IMR-90 (cell line): Measurements from ENCODE around the gene CYP26A1. TPM values are rescaled to one million over a fixed set of nuclear protein-coding genes. Genes with fewer than 3 reads are reported as not detected.

Experiments
- ATAC-seq: fragments of 200-7000 bp; cut with Tn5 transposase; 2 replicates; pipeline ENCODE4 v1.9.1; 2020; ENCODE audit warnings: low read depth, mild to moderate bottlenecking, moderate library complexity
- BruUV-seq: library from RNA; stranded (reverse); fragments of 400-500 nt; replicated peaks from 2 replicates; lab custom pipeline; 2021; lab: Mats Ljungman, UMichigan
- CTCF ChIA-PET: fragments of 300-600 bp; formaldehyde crosslinking; extraction: SDS; loops from one replicate; lab custom pipeline; 2021; ENCODE audit warnings: antibody characterized with exemption; lab: Yijun Ruan, JAX
- POLR2A ChIA-PET: fragments of 300-600 bp; sonication (Branson Sonifier 250); formaldehyde crosslinking; loops from one replicate; lab custom pipeline; 2022; ENCODE audit warnings: antibody characterized with exemption; ENCODE audit not compliant: unreplicated experiment; lab: Charles Lee
- DNase-seq: peaks from one replicate; pipeline ENCODE4 v3.0.0; 2013
- H2AFZ ChIP-seq: replicated peaks from 2 replicates; pipeline ENCODE3; 2013; ENCODE audit warnings: low read length, mild to moderate bottlenecking; ENCODE audit not compliant: poor library complexity
- H2AK5ac ChIP-seq: 2 replicates; pipeline ENCODE4 v1.6.1; 2013; ENCODE audit warnings: low read depth, low read length, inconsistent platforms
- H2AK9ac ChIP-seq: replicated peaks from 2 replicates; pipeline ENCODE3; 2013; ENCODE audit warnings: mild to moderate bottlenecking, low read depth, low read length, moderate library complexity; ENCODE audit not compliant: poor library complexity
- H2BK120ac ChIP-seq: 2 replicates; pipeline ENCODE4 v1.6.1; 2013; ENCODE audit warnings: low read depth, low read length, inconsistent platforms
- H2BK15ac ChIP-seq: 3 replicates; pipeline ENCODE4 v1.6.1; 2013; ENCODE audit warnings: low read depth, low read length, inconsistent platforms
- H2BK20ac ChIP-seq: 2 replicates; pipeline ENCODE4 v1.6.1; 2013; ENCODE audit warnings: low read depth, mild to moderate bottlenecking, inconsistent platforms, low read length, moderate library complexity
- H2BK5ac ChIP-seq: 2 replicates; pipeline ENCODE4 v1.6.1; 2013; ENCODE audit warnings: mild to moderate bottlenecking, low read depth, low read length, inconsistent platforms; ENCODE audit not compliant: poor library complexity, severe bottlenecking
- H3K14ac ChIP-seq: replicated peaks from 2 replicates; pipeline ENCODE4 v1.6.1; 2013; ENCODE audit warnings: low read depth, low read length, inconsistent platforms
- H3K18ac ChIP-seq: 2 replicates; pipeline ENCODE4 v1.6.1; 2013; ENCODE audit warnings: low read depth, low read length, control low read depth
- H3K23ac ChIP-seq: 2 replicates; pipeline ENCODE4 v1.6.1; 2013; ENCODE audit warnings: low read depth, low read length, inconsistent platforms
- H3K27ac ChIP-seq: 2 replicates; pipeline ENCODE4 v1.5.1; 2013; ENCODE audit warnings: mild to moderate bottlenecking, control low read depth, low read length; ENCODE audit not compliant: insufficient read depth
- H3K27me3 ChIP-seq: 2 replicates; pipeline ENCODE4 v1.6.1; 2013; ENCODE audit warnings: low read length; ENCODE audit not compliant: control insufficient read depth, insufficient read depth
- H3K36me3 ChIP-seq: 2 replicates; pipeline ENCODE4 v1.6.1; 2013; ENCODE audit warnings: low read length, mixed read lengths; ENCODE audit not compliant: control insufficient read depth, insufficient read depth
- H3K4ac ChIP-seq: 2 replicates; pipeline ENCODE4 v1.6.1; 2013; ENCODE audit warnings: low read depth, low read length, inconsistent platforms
- H3K4me1 ChIP-seq: 2 replicates; pipeline ENCODE4 v1.6.1; 2013; ENCODE audit warnings: low read length, mixed read lengths; ENCODE audit not compliant: control insufficient read depth, insufficient read depth
- H3K4me2 ChIP-seq: 2 replicates; pipeline ENCODE4 v1.6.1; 2013; ENCODE audit warnings: low read depth, mild to moderate bottlenecking, control low read depth, low read length, moderate library complexity
- H3K4me3 ChIP-seq: 2 replicates; pipeline ENCODE4 v1.5.1; 2013; ENCODE audit warnings: low read depth, mild to moderate bottlenecking, control low read depth, low read length, moderate library complexity; ENCODE audit not compliant: insufficient read depth
- H3K56ac ChIP-seq: 2 replicates; pipeline ENCODE4 v1.6.1; 2013; ENCODE audit warnings: low read length, inconsistent platforms; ENCODE audit not compliant: insufficient read depth; ENCODE audit errors: extremely low read depth
- H3K79me1 ChIP-seq, 2 experiments: 2 replicates each; pipeline ENCODE4 v1.6.1; 2013; ENCODE audit warnings: low read length in 2 of 2, inconsistent platforms in 1 of 2, low read depth in 1 of 2
- H3K9ac ChIP-seq: 2 replicates; pipeline ENCODE4 v1.6.1; 2013; ENCODE audit warnings: low read depth, low read length, control low read depth
- H3K9me1 ChIP-seq: 2 replicates; pipeline ENCODE4 v1.6.1; 2013; ENCODE audit warnings: low read length, inconsistent platforms; ENCODE audit not compliant: insufficient read depth
- H3K9me3 ChIP-seq: 2 replicates; pipeline ENCODE4 v1.6.1; 2013; ENCODE audit warnings: low read length; ENCODE audit not compliant: control insufficient read depth, insufficient read depth
- H4K20me1 ChIP-seq: 2 replicates; pipeline ENCODE4 v1.6.1; 2013; ENCODE audit warnings: low read length, inconsistent platforms; ENCODE audit not compliant: insufficient read depth
- H4K5ac ChIP-seq: 2 replicates; pipeline ENCODE4 v1.6.1; 2013; ENCODE audit warnings: mild to moderate bottlenecking, low read depth, low read length, control low read depth
- H4K8ac ChIP-seq, 2 experiments: 2 replicates each; pipeline ENCODE4 v1.6.1; 2013; ENCODE audit warnings: low read depth in 2 of 2, low read length in 2 of 2, control low read depth in 1 of 2, inconsistent platforms in 1 of 2
- H4K91ac ChIP-seq: 2 replicates; pipeline ENCODE4 v1.6.1; 2013; ENCODE audit warnings: low read depth, low read length, inconsistent platforms; ENCODE audit not compliant: insufficient read depth
- BHLHE40 ChIP-seq: fragments of 150-350 bp; IDR thresholded peaks from 2 replicates; pipeline ENCODE4 v1.6.1; 2016; ENCODE audit warnings: mild to moderate bottlenecking, low read depth, low read length
- CTCF ChIP-seq: conservative IDR thresholded peaks from 2 replicates; pipeline ENCODE4 v1.5.1; 2012; ENCODE audit warnings: mild to moderate bottlenecking, low read depth, low read length, improper control_type of control experiment
- MXI1 ChIP-seq: IDR thresholded peaks from 2 replicates; pipeline ENCODE4 v1.6.1; 2012; ENCODE audit warnings: low read depth, mild to moderate bottlenecking, low read length, moderate library complexity, borderline replicate concordance
- USF2 ChIP-seq: fragments of 150-350 bp; IDR thresholded peaks from 2 replicates; pipeline ENCODE4 v1.6.1; 2017; ENCODE audit warnings: mild to moderate bottlenecking, antibody characterized with exemption, low read length, low read depth
- WGBS, 2 experiments: methylation state at CpG; one replicate each; pipeline versions ENCODE4 v1.1.5 to v1.1.7; 2013; ENCODE audit warnings: missing lambda C conversion rate in 2 of 2; ENCODE audit not compliant: insufficient read length in 1 of 2; ENCODE audit errors: extremely low coverage in 2 of 2; 5-methylcytosine and 5-hydroxymethylcytosine counted together
- dilution Hi-C: fragments of 300-500 bp; cut with HindIII; formaldehyde crosslinking; loops from one replicate; pipeline ENCODE4 v1.14.3; 2018; ENCODE audit warnings: low sequenced_read_pairs; ENCODE audit not compliant: unreplicated experiment
- in situ Hi-C: fragments of 300-500 bp; cut with MboI; formaldehyde crosslinking; loops from 3 replicates; pipeline ENCODE4 v1.14.3; 2019; ENCODE audit warnings: low sequenced_read_pairs, inconsistent platforms, mixed read lengths
- intact Hi-C: fragments of 100-400 bp; cut with micrococcal nuclease; formaldehyde crosslinking; loops from 2 replicates; pipeline ENCODE4 v1.10.0; 2022
- polyA plus RNA-seq, 3 experiments: library from polyadenylated mRNA; depleted of rRNA; stranded (reverse); fragments of >200 nt; gene quantifications; 2 replicates each; pipeline ENCODE4 v1.2.3, GENCODE V29; 2012; ENCODE audit warnings: low replicate concordance in 1 of 3
- total RNA-seq: library from RNA; depleted of rRNA; stranded (reverse); fragments of >200 nt; gene quantifications from 2 replicates; pipeline ENCODE4 v1.2.3, GENCODE V29; 2012

CYP26A1 gene
- total and polyA plus RNA-seq, 2 of the 4 experiments (the other 2 are of a cell fraction), result 0.15 TPM; not detected in 1

GRCh38 chr10:93032105-93032808, 41.4 kb upstream of the CYP26A1 start:
- Histone ChIP-seq H3K4me1 (peaks cover 12% of the 10 kb centered on the region), H4K5ac (0 out of 2 replicates have a peak overlapping the region, but pooled peaks have one; percentile 28), H3K14ac (peak overlapping the region; percentile 30; the same call in 1 of the 2 replicates), H3K27me3 (no peaks in the 10 kb centered on the region), H4K20me1 (no peaks in the 10 kb centered on the region), H2BK5ac (no peak overlapping the region), H3K4me2 (peak overlapping the region; percentile 59; the same call in 1 of the 2 replicates), H3K56ac (no peak overlapping the region), H3K9ac (no peak overlapping the region), H3K18ac (peak overlapping the region; percentile 74; the same call in 1 of the 2 replicates), H3K23ac (no peak overlapping the region; the same call in 1 of the 2 replicates), H3K4me3 (no peak overlapping the region), H4K91ac (peak overlapping the region; percentile 21; the same call in 1 of the 2 replicates), H2BK15ac (peak overlapping the region; percentile 7; the same call in 1 of the 3 replicates), H3K4ac (peak overlapping the region; percentile 45), H3K27ac (no peak overlapping the region), H2AFZ (no peak overlapping the region), H3K79me1 (no peaks in the 10 kb centered on the region; a peak in 1 of 4 replicates), H2BK120ac (peak overlapping the region; percentile 5; the same call in 1 of the 2 replicates), H2AK9ac (no peak overlapping the region), H3K9me1 (0 out of 2 replicates have a peak, but pooled peaks cover 6% of the 10 kb centered on the region), H4K8ac (0 out of 4 replicates have a peak overlapping the region, but pooled peaks of 1 of the 2 experiments have one; percentile 53), H2AK5ac (peak overlapping the region; percentile 29; the same call in 1 of the 2 replicates), H2BK20ac (peak overlapping the region; percentile 38; the same call in 1 of the 2 replicates), H3K9me3 (no peaks in the 10 kb centered on the region; the same call in 1 of the 2 replicates), H3K36me3 (no peaks in the 10 kb centered on the region)
- BruUV-seq, result no TSS peak
- in situ Hi-C loops (no loop called here), intact Hi-C loops (no loop called here), dilution Hi-C loops (no loop called here)
- no peak for ATAC-seq
- ChIA-PET CTCF (no interaction called here), POLR2A (no interaction called here)
- DNase-seq, result no peak
- 100% methylated on average over 2 of the region's 5 CpGs; no CpG with 5 or more reads in 1 of the 2 experiments for WGBS, 2 experiments
- TF ChIP-seq MXI1, result no peak
- no peak for TF ChIP-seq USF2
- no peak for TF ChIP-seq CTCF
- no peak for TF ChIP-seq BHLHE40
